Thyroid gland (tissue), 4 donors: ENCODE results near the gene ADARB1. TPM values are rescaled to one million over a fixed set of nuclear protein-coding genes. Genes with fewer than 3 reads are reported as not detected.

Source experiments
- DNase-seq, 2 donors: peaks; one replicate each; pipeline ENCODE4 v3.0.0-alpha.2; 2019
- H3K27ac ChIP-seq, 3 donors: fragments of 200-600 bp; sonication (generic); 1 replicate in 2 of 3; 2 replicates in 1 of 3; pipeline ENCODE4 v1.5.1; 2016 to 2019; ENCODE audit warnings: mild to moderate bottlenecking in 1 of 3, moderate library complexity in 1 of 3
- H3K27me3 ChIP-seq: fragments of 200-600 bp; sonication (generic); one replicate; pipeline ENCODE4 v1.5.1; 2019
- H3K36me3 ChIP-seq, 2 donors: fragments of 200-600 bp; sonication (generic); one replicate each; pipeline ENCODE4 v1.5.1; 2016 to 2019
- H3K4me1 ChIP-seq, 2 donors: fragments of 200-600 bp; sonication (generic); one replicate each; pipeline ENCODE4 v1.5.1; 2017 to 2019
- H3K4me3 ChIP-seq, 3 donors: fragments of 200-600 bp; sonication (generic); replicated peaks in 1 of 3; 1 replicate in 2 of 3; 2 replicates in 1 of 3; pipeline ENCODE4 v1.5.1; 2016; ENCODE audit warnings: mild to moderate bottlenecking in 1 of 3
- H3K9me3 ChIP-seq: fragments of 200-600 bp; sonication (generic); one replicate; pipeline ENCODE4 v1.5.1; 2017
- POLR2A ChIP-seq, 2 donors: fragments of 450-650 bp; IDR thresholded peaks; one replicate each; pipeline ENCODE4 v1.6.1; 2017; ENCODE audit warnings: antibody characterized with exemption in 2 of 2, mild to moderate bottlenecking in 2 of 2, moderate library complexity in 1 of 2
- WGBS, 2 donors: methylation state at CpG; one replicate each; pipeline ENCODE4 v1.1.5; 2017; 5-methylcytosine and 5-hydroxymethylcytosine counted together
- intact Hi-C: fragments of 100-400 bp; cut with DNase I; formaldehyde crosslinking; loops from one replicate; pipeline ENCODE4 v1.15.1; 2023
- total RNA-seq, 4 donors: library from RNA; depleted of rRNA; stranded (reverse); fragments of >200 nt; gene quantifications; one replicate each; pipeline ENCODE4 v1.2.3, GENCODE V29; 2016
- TF ChIP-seq, protein P1 (sequence below), 6 experiments: fragments of 200-600 bp in 3 of 6; fragments of 450-650 bp in 3 of 6; sonication (generic) in 3 of 6; IDR thresholded peaks; one replicate each; pipeline ENCODE4 v1.5.1; 2016 to 2019; ENCODE audit warnings: antibody characterized with exemption in 6 of 6, mild to moderate bottlenecking in 2 of 6, inconsistent platforms in 1 of 6, moderate library complexity in 1 of 6

ADARB1 gene
- total RNA-seq, 4 donors from 2014 or later, result 5.0 to 20.2 (median 10.1) TPM

DNA sequence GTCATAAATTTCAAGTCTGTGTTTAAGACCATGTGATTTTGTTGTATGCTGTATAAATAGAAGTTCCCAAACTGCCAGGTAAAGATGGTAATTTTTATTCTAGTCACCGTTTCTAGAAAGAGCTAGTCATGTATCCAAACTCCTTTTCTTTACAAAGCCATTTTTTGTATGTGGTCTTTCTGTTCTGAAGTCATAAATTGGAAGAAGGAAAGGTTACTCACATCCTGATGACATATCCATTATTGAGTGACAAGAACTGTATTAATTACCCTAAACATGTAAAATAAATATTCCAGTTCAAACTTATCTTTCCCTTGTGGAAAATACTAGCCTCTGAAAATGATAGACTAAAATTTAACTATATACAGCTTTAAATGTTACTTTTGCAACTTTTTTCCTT lies 108.6 kb downstream of the ADARB1 start:
- Histone ChIP-seq H3K4me1 (no peaks in the 10 kb centered on the region), H3K4me3 (no peak overlapping the region), H3K27ac (no peak overlapping the region), H3K9me3 (no peaks in the 10 kb centered on the region), H3K27me3 (no peaks in the 10 kb centered on the region), H3K36me3 (peaks cover 0 to 11% of the 10 kb centered on the region in 2 donors)
- no peak for TF ChIP-seq POLR2A (IDR thresholded peaks at IDR 0.05)
- TF ChIP-seq, protein P1, sequence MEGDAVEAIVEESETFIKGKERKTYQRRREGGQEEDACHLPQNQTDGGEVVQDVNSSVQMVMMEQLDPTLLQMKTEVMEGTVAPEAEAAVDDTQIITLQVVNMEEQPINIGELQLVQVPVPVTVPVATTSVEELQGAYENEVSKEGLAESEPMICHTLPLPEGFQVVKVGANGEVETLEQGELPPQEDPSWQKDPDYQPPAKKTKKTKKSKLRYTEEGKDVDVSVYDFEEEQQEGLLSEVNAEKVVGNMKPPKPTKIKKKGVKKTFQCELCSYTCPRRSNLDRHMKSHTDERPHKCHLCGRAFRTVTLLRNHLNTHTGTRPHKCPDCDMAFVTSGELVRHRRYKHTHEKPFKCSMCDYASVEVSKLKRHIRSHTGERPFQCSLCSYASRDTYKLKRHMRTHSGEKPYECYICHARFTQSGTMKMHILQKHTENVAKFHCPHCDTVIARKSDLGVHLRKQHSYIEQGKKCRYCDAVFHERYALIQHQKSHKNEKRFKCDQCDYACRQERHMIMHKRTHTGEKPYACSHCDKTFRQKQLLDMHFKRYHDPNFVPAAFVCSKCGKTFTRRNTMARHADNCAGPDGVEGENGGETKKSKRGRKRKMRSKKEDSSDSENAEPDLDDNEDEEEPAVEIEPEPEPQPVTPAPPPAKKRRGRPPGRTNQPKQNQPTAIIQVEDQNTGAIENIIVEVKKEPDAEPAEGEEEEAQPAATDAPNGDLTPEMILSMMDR (IDR thresholded peaks at IDR 0.05), result no peak
- WGBS, 2 donors, result 84 to 87% methylated on average over 1 of the region's 1 CpG
- intact Hi-C loops, result no loop called here
- no peak for DNase-seq

- no peak for TF ChIP-seq POLR2A (IDR thresholded peaks at IDR 0.05)
- TF ChIP-seq, protein P1 (IDR thresholded peaks at IDR 0.05), result no peak
- no peaks in the 10 kb centered on the region for H3K9me3 ChIP-seq
- DNase-seq, result no peak
- intact Hi-C loops, result no loop called here
- peaks cover 0 to 12% of the 10 kb centered on the region in 2 donors for H3K36me3 ChIP-seq
- no peaks in the 10 kb centered on the region for H3K4me1 ChIP-seq
- H3K27me3 ChIP-seq, result no peaks in the 10 kb centered on the region
- 67 to 68% methylated on average over 2 of the region's 2 CpGs for WGBS, 2 donors
- no peak overlapping the region for H3K4me3 ChIP-seq
- no peak overlapping the region for H3K27ac ChIP-seq
Observed at GRCh38 chr21:45183852-45184251, 109.5 kb downstream of the ADARB1 start.

DNA sequence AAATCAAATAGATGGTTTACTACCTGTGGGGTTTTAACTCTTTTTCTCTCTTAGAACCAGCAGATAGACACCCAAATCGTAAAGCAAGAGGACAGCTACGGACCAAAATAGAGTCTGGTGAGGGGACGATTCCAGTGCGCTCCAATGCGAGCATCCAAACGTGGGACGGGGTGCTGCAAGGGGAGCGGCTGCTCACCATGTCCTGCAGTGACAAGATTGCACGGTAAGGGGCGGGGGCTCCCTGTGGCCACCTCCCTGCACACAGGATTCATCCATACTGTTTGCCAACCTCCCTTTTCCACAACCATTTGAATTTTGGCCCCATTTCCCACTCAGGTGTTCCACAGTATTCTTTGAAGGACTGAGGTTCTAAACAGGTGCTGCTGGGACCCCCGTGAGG lies 110.5 kb downstream of the ADARB1 start:
- DNase-seq, result no peak
- no peak for TF ChIP-seq POLR2A (IDR thresholded peaks at IDR 0.05)
- TF ChIP-seq, protein P1 (IDR thresholded peaks at IDR 0.05), result no peak
- Histone ChIP-seq H3K4me3 (no peak overlapping the region), H3K27ac (no peak overlapping the region), H3K36me3 (peaks cover 0 to 12% of the 10 kb centered on the region in 2 donors), H3K27me3 (no peaks in the 10 kb centered on the region), H3K4me1 (no peaks in the 10 kb centered on the region), H3K9me3 (no peaks in the 10 kb centered on the region)
- intact Hi-C loops, result no loop called here
- WGBS, 2 donors, result 95% methylated on average over 11 of the region's 11 CpGs

DNA sequence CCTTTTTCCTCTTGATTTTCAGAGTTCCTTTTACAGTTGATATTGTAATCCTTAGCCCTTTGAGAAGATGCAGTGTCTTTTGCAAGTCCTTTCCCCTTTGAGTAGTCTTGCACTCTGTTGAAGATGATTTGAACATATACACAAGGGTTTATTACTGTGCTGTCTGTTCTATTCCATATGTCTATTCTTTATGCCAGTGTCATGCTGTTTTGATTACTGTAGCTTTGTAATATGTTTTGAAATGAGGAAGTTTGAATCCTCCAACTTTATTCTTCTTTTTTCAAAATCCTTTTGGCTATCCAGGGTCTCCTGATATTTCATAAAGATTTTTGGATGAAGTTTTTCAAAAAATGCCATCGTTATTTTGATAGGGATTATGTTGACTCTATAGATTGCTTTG lies 112.3 kb downstream of the ADARB1 start:
- WGBS, 2 donors, result 98% methylated on average over 1 of the region's 1 CpG
- TF ChIP-seq, protein P1 (IDR thresholded peaks at IDR 0.05), result no peak
- no peak for TF ChIP-seq POLR2A (IDR thresholded peaks at IDR 0.05)
- intact Hi-C loops, result no loop called here
- no peaks in the 10 kb centered on the region for H3K4me1 ChIP-seq
- H3K27ac ChIP-seq, result no peak overlapping the region
- H3K4me3 ChIP-seq, result no peak overlapping the region
- H3K27me3 ChIP-seq, result no peaks in the 10 kb centered on the region
- peaks cover 0 to 12% of the 10 kb centered on the region in 2 donors for H3K36me3 ChIP-seq
- no peaks in the 10 kb centered on the region for H3K9me3 ChIP-seq
- DNase-seq, result no peak

DNA sequence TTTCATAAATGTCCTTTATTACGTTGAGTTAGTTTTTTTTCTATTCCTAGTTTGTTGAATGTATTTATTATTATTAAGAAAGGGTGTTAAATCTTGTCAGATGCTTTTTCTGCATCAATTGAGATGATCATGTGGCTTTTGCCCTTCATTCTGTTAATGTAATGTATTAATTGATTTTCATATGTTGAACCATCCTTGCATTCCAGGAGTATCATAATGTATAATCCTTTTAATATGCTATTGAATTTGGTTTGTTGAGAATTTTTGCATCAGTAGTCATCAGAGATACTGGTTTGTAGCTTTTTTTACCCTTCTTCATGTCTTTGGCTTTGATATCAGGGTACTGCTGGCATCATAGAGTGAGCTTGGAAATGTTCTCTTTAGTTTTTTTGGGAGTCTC lies 113.3 kb downstream of the ADARB1 start:
- Histone ChIP-seq H3K27ac (no peak overlapping the region), H3K27me3 (no peaks in the 10 kb centered on the region), H3K9me3 (no peaks in the 10 kb centered on the region), H3K36me3 (peaks cover 0 to 12% of the 10 kb centered on the region in 2 donors), H3K4me1 (no peaks in the 10 kb centered on the region), H3K4me3 (no peak overlapping the region)
- TF ChIP-seq, protein P1 (IDR thresholded peaks at IDR 0.05), result no peak
- no peak for TF ChIP-seq POLR2A (IDR thresholded peaks at IDR 0.05)
- no peak for DNase-seq
- WGBS, 2 donors, result 98 to 100% methylated on average over 1 of the region's 1 CpG
- intact Hi-C loops, result no loop called here
